MM.1S (cell line): ENCODE data around the gene SMYD1.

Experiments used
- EZH2 ChIP-seq: fragments of 300-600 bp; sonication (generic); optimal IDR thresholded peaks from 2 replicates; pipeline ENCODE3; 2017; ENCODE audit warnings: low read depth, mild to moderate bottlenecking, antibody characterized with exemption, low read length, mixed read lengths
- TF ChIP-seq, protein P1 (sequence below): fragments of 300-600 bp; sonication (generic); IDR thresholded peaks from 2 replicates; pipeline ENCODE4 v1.5.1; 2016; ENCODE audit warnings: antibody characterized with exemption, low read length, mixed read lengths

DNA sequence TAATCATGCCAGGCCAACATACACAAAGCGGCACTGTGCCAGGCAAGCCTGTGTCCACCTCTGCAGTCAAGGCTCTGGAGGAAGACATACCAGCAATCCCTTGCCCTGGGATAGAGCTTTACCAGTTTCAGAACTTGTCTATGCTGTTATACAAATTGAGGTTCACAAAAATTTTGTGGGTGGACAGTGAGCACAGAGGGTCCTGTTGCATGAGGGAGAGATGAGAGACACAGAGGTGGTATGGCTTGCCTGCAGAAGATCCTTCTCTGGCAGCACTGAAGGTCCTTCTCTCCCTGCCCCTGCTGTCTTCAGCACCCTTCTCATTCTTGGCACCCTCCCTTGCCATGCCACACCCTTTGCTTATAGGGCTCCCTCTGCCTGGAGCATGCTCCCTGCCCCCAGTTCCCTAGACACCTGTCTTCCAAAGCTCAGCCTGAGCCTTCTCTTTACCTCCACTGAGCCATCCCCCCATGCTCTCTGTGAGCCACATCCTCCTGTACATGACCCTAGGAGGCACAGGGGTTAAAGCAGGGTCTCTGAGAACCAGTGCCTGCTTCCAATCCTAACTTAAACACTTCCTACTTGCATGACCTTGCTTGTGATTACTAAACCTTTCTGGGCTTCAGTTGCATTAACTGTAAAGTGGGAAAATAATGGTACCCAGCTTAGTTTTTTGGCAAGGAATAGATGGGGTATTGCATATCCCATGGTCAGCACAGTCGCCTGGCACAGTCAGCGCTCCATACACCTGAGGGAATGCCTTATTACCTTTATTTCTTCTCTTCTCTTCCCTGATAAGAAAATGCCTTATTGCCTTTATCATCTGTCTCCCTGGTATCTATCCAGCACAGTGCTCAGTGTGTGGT lies 59.4 kb downstream of the SMYD1 start:
- no peak for TF ChIP-seq EZH2
- TF ChIP-seq, protein P1, sequence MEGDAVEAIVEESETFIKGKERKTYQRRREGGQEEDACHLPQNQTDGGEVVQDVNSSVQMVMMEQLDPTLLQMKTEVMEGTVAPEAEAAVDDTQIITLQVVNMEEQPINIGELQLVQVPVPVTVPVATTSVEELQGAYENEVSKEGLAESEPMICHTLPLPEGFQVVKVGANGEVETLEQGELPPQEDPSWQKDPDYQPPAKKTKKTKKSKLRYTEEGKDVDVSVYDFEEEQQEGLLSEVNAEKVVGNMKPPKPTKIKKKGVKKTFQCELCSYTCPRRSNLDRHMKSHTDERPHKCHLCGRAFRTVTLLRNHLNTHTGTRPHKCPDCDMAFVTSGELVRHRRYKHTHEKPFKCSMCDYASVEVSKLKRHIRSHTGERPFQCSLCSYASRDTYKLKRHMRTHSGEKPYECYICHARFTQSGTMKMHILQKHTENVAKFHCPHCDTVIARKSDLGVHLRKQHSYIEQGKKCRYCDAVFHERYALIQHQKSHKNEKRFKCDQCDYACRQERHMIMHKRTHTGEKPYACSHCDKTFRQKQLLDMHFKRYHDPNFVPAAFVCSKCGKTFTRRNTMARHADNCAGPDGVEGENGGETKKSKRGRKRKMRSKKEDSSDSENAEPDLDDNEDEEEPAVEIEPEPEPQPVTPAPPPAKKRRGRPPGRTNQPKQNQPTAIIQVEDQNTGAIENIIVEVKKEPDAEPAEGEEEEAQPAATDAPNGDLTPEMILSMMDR, result no peak
